Stomach smooth muscle (tissue), 2 donors: ENCODE data around the gene CLPX.

Experiments
- H3K27ac ChIP-seq: one replicate; pipeline ENCODE4 v1.7.0; 2013; ENCODE audit warnings: mild to moderate bottlenecking, low read length, inconsistent platforms
- H3K27me3 ChIP-seq, 2 donors: one replicate each; pipeline ENCODE4 v1.7.0; 2013; ENCODE audit warnings: low read length in 2 of 2; ENCODE audit not compliant: insufficient read depth in 2 of 2, control insufficient read depth in 1 of 2
- H3K36me3 ChIP-seq, 2 donors: one replicate each; pipeline ENCODE4 v1.7.0; 2013; ENCODE audit warnings: low read length in 2 of 2; ENCODE audit not compliant: control insufficient read depth in 2 of 2, insufficient read depth in 2 of 2
- H3K4me1 ChIP-seq: one replicate; pipeline ENCODE4 v1.7.0; 2013; ENCODE audit warnings: low read length; ENCODE audit not compliant: control insufficient read depth, insufficient read depth
- H3K4me3 ChIP-seq, 2 donors: one replicate each; pipeline ENCODE4 v1.7.0; 2013; ENCODE audit warnings: low read length in 2 of 2
- H3K9ac ChIP-seq, 2 donors: one replicate each; pipeline ENCODE4 v1.7.0; 2013; ENCODE audit warnings: low read length in 2 of 2, mild to moderate bottlenecking in 1 of 2
- H3K9me3 ChIP-seq, 2 donors: one replicate each; pipeline ENCODE4 v1.7.0; 2013; ENCODE audit warnings: low read length in 2 of 2; ENCODE audit not compliant: control insufficient read depth in 2 of 2
- donor health status: healthy.
- donor health status: Pancreatic carcinoma.

CLPX gene

DNA sequence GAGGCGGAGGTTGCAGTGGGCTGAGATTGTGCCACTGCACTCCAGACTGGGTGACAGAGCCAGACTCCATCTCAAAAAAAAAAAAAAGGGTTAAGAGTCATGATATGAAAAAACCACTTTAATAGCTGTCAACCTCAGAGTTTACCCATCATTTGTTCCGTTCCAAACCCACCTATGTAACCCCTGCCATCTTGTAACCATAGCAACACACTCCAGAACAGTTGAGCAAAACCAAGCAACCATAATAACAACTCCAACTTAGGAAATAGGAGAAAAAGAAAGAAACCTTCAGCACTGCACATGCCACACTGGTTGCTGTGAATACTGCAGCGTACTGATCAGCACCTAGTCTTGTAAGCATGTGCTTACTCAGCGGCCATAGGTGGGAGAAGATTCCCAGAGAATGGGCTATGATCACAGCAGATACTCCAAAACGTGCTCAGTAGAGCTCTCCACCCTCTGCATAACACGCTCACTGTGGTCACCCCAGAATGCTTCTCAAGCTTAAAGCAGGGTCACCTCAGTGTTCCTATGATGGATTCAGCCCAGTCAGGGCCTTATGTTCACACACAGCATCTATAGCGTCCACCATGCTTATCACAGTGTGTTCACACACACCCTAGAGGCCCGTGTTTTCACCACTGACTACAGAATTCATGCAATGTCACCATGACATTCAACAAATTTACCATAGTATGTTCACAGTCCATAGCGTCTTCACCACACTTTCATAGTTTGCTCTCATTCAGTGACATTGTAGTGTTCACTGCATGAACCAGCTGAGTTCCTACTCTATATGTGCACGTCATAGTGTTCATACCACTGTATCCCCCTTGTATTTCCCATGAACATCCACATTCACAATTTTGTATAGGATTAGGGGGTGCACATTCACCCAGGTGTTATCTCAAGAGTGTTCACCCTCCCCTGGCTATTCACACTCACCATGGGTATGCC, 32.7 kb upstream of the CLPX start:
- H3K9me3 ChIP-seq, result no peaks in the 10 kb centered on the region
- no peaks in the 10 kb centered on the region for H3K27me3 ChIP-seq
- H3K9ac ChIP-seq, result no peak overlapping the region
- H3K36me3 ChIP-seq, result no peaks in the 10 kb centered on the region
- H3K27ac ChIP-seq, result no peak overlapping the region
- H3K4me1 ChIP-seq, result no peaks in the 10 kb centered on the region
- no peak overlapping the region for H3K4me3 ChIP-seq

GRCh38 chr15:65215496-65215895, 30.4 kb upstream of the CLPX start:
- Histone ChIP-seq H3K27me3 (no peaks in the 10 kb centered on the region), H3K36me3 (no peaks in the 10 kb centered on the region), H3K9ac (no peak overlapping the region), H3K27ac (no peak overlapping the region), H3K4me1 (peaks cover 17% of the 10 kb centered on the region), H3K4me3 (no peak overlapping the region), H3K9me3 (no peaks in the 10 kb centered on the region)

GRCh38 chr15:65214010-65214409, 28.9 kb upstream of the CLPX start:
- no peak overlapping the region for H3K4me3 ChIP-seq
- H3K27ac ChIP-seq, result no peak overlapping the region
- H3K27me3 ChIP-seq, result no peaks in the 10 kb centered on the region
- no peaks in the 10 kb centered on the region for H3K36me3 ChIP-seq
- peaks cover 25% of the 10 kb centered on the region for H3K4me1 ChIP-seq
- H3K9ac ChIP-seq, result no peak overlapping the region
- no peaks in the 10 kb centered on the region for H3K9me3 ChIP-seq

DNA sequence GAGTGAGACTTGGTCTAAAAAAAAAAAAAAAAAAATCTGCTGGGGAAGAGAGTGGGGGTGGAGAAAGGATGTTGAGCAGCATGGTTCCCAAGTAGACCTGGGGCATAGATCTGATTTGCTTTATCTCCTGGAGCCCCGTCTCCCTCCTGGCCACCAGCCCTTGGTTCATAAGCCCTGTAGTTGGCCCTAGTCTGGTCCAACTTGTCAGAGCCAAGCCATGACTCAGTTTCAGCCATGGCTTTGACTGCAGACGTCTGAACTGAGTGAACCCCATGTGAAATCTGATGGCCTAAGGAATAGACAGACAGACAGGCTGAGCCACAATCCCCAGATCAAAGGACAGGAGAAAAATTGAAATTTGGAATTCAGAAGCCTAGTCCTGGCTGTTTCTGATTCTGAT, 28.1 kb upstream of the CLPX start:
- no peak overlapping the region for H3K4me3 ChIP-seq
- H3K27ac ChIP-seq, result no peak overlapping the region
- no peaks in the 10 kb centered on the region for H3K9me3 ChIP-seq

DNA sequence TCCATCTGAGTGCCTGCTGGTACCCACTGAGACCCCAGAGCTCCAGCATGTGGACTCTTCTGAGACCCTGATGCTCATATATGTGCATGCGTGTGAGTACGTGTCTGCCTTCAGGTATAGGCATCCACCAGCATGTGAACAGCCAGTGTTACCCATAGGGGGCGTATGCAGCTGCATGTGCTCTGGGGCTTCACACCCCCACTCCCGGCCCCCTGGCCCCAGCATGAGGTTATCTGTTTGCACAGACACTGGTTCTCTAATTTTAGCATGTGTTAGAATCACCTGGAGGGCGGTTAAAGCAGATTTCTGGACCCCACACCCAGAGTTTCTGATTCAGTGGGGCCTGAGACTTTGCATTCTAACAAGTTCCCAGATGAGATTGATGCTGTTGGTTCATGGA, 27.0 kb upstream of the CLPX start:
- no peaks in the 10 kb centered on the region for H3K9me3 ChIP-seq
- peaks cover 29% of the 10 kb centered on the region for H3K4me1 ChIP-seq
- H3K27ac ChIP-seq, result no peak overlapping the region
- H3K9ac ChIP-seq, result no peak overlapping the region
- H3K4me3 ChIP-seq, result no peak overlapping the region
- no peaks in the 10 kb centered on the region for H3K36me3 ChIP-seq
- H3K27me3 ChIP-seq, result no peaks in the 10 kb centered on the region

More for the DNA sequence above, 28.1 kb upstream of the CLPX start:
- no peak overlapping the region for H3K9ac ChIP-seq
- H3K4me1 ChIP-seq, result peaks cover 25% of the 10 kb centered on the region
- H3K36me3 ChIP-seq, result no peaks in the 10 kb centered on the region
- H3K27me3 ChIP-seq, result no peaks in the 10 kb centered on the region

- H3K9me3 ChIP-seq, result no peaks in the 10 kb centered on the region
- H3K4me3 ChIP-seq, result peak overlapping the region in 1 of 2 donors; percentile 35
- H3K9ac ChIP-seq, result peak overlapping the region in 1 of 2 donors; percentile 21
- no peaks in the 10 kb centered on the region for H3K36me3 ChIP-seq
- peaks cover 35% of the 10 kb centered on the region for H3K4me1 ChIP-seq
- H3K27ac ChIP-seq, result no peak overlapping the region
- no peaks in the 10 kb centered on the region for H3K27me3 ChIP-seq
Observed at GRCh38 chr15:65211482-65211982, 26.4 kb upstream of the CLPX start.

GRCh38 chr15:65210770-65211481, 25.8 kb upstream of the CLPX start, which contains the start of gene CILP:
CILP (minus strand) TSS chr15:65211473; CDS start chr15:65209755, 1,718 bp downstream.
- Histone ChIP-seq H3K4me1 (peaks cover 38% of the 10 kb centered on the region), H3K9ac (peak within 1 kb of the TSS in 1 of 2 donors; percentile 21), H3K9me3 (no peaks in the 10 kb centered on the region), H3K36me3 (no peaks in the 10 kb centered on the region), H3K27me3 (no peaks in the 10 kb centered on the region), H3K27ac (peak within 1 kb of the TSS; percentile 46), H3K4me3 (peak within 1 kb of the TSS in 1 of 2 donors; percentile 35)

DNA sequence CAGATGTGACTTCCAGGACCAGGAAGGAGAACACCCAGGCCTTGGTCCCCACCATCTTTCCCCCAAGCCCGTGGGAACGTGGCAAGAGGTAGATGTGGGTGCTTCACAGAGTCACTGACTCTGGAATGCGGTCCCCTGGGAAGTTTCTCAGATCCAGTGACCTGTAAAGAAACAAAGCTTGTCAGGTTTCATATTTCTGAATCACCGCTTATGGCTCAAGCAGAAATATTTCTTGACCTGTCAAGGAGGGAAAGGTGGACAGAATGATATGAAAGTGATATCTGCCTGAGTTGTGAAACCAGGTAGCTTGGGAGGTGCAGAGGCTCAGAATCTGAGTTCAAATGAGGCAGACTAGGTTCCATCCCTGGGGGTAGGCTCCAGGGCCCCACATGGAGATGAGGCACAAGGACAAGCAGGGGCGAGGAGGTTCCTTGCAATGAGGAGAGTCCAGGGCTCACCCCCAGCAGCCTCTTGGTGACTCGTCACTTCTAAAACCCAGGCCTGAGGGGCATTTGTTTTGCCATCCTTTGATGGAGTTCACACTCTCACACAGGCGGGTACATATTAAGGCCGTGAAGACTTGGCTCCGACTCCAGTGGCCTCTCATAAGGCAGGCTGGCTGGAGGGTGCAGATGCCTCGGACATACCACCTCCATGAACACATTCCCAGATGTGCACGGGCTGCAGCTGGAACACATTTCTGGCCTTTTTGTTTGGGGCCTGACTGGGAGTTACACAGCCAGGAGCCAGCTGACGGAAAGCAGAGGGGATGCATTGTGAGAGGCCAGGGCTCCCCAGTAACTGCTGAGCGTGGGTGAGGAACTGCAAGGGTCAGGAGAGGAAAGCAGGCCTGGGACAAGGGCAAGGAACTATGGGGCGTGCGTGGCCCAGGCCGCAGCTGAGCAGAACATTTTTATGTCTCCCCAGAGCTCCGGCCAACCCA, 24.8 kb upstream of the CLPX start:
- no peak overlapping the region for H3K27ac ChIP-seq

DNA sequence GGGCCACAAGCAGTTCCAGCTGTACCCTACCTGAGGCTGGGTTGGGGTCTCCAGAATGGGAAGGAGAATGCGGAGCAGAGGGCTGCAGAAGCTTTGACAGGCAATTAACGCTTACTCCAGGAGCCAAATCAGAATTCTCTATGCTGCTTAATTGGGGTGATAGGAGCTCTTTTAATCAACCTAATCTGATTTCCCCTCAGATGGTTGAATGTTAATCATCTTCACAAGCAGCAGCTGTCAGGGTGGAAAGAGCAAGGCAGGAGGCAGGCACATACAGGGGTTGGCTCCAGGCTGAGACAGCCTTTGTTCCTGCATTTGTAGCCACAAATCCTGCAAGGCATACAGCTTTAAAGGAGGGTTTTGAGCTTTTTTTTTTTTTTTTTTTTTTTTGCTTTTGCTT, 23.5 kb upstream of the CLPX start:
- Histone ChIP-seq H3K4me1 (peaks cover 40% of the 10 kb centered on the region), H3K9me3 (no peaks in the 10 kb centered on the region), H3K27ac (no peak overlapping the region), H3K36me3 (no peaks in the 10 kb centered on the region), H3K9ac (no peak overlapping the region), H3K27me3 (no peaks in the 10 kb centered on the region), H3K4me3 (no peak overlapping the region)

More for the DNA sequence above, 24.8 kb upstream of the CLPX start:
- H3K9me3 ChIP-seq, result no peaks in the 10 kb centered on the region
- H3K36me3 ChIP-seq, result no peaks in the 10 kb centered on the region
- no peak overlapping the region for H3K9ac ChIP-seq
- H3K27me3 ChIP-seq, result no peaks in the 10 kb centered on the region
- H3K4me3 ChIP-seq, result no peak overlapping the region
- peaks cover 40% of the 10 kb centered on the region for H3K4me1 ChIP-seq

DNA sequence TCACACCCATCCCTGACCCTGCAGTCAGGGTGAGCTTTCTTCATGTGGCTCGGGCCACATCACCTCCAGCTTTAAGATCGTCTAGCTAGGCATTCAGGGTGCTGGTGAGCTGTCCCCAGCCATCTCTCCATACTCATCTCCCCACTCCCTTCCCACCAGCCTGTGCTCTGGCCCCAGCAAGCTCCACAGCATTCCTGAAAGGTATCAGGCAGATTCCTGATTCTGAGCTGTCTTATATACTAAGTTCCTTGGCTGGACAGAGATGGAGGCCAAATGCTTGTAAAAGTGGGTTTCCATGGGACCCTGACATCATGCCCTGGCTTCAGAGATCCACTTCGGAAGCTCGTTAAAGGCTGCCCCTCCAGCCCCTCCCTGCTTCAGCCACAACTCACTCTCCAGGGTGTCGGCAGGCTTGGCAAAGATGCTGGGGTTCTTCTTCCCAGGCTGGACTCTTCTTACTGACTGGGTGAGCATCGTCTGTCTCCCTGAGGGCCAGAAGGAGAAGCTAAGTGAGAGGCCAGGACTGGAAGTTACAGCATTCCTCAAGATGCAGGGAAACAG, 22.2 kb upstream of the CLPX start:
- Histone ChIP-seq H3K4me3 (no peak overlapping the region), H3K9me3 (no peaks in the 10 kb centered on the region), H3K27me3 (no peaks in the 10 kb centered on the region), H3K27ac (no peak overlapping the region), H3K9ac (no peak overlapping the region), H3K36me3 (no peaks in the 10 kb centered on the region), H3K4me1 (peaks cover 40% of the 10 kb centered on the region)
